Measurements from ENCODE around the gene TRIM38. TPM values are rescaled to one million over a fixed set of nuclear protein-coding genes. Genes with fewer than 3 reads are reported as not detected.
"Not testable (repeated sequence)": the region's sequence is repeated elsewhere in the genome, so short reads cannot be mapped to it uniquely, and the experiment has no call there.

Gene TRIM38
- total RNA-seq, 1 donor from 2014 or later = 9.0 TPM

DNA sequence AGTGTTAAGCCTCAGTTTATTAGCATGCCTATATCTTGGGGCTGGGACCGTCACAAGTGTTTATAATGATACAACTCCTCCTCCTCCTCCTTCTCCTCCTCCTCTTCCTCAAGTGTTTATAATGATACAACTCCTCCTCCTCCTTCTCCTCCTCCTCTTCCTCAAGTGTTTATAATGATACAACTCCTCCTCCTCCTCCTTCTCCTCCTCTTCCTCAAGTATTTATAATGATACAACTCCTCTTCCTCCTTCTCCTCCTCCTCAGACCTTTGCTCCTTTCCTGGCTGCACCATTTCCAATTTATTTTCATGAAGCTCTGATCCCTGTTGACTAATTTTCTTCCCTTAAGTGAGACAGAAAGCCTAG is 44.3 kb downstream of the TRIM38 start:
- not testable (repeated sequence) for DNase-seq

DNA sequence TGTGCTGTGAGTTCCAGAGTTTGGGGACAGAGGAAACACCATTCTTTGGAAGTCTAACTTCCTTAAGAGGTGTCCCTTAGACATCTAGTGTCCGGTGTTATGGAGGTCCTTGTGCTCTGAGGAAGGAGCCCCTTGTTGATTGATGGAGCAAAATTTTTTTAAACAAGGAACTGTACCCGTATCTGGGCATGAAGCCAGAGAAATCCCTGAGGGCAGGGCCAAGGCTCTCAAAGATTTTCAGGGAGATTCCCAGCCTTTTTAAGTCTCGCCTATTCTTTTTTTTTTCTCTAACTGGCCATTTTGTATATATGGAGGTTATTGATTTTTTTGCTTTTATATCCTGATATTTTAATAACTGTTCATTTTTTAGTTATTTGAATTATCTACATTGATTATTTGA is 45.9 kb downstream of the TRIM38 start:
- DNase-seq = no peak

DNA sequence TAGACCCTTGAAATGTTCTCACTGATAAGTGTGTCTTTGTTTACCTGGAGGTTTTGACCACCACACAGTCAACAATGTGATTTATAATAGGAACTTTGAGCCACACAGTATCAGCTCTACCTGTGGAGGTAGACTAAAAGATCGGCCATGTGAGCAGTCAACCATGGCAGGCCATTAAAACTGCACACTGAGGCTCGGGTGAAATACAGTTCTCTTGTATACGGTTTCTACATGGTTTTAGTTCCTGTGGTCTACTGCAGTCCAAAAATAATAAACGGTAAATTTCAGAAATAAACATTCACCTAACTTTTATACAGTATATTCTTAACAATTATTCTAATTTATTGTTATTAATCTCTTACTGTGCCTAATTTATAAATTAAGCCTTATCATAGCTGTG is 47.2 kb downstream of the TRIM38 start:
- no peak for DNase-seq

GRCh38 chr6:26012061-26012460 is 49.5 kb downstream of the TRIM38 start:
- no peak for DNase-seq

DNA sequence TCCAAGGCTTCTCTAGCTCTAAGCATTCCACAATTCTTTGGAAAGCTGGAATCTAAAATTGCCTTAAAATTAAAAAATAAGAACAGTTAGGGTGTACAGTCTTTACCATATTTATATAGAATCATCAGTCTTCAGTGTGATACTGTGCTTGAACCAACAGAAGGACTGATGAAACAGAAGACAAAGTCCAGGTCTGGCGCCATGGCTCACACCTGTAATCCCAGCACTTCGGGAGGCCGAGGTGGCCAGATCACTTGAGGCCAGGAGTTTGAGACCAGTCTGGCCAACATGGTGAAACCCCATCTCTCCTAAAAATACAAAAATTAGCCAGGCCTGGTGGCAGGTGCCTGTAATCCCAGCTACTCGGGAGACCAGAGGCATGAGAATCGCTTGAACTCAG is 51.8 kb downstream of the TRIM38 start:
- DNase-seq = not testable (repeated sequence)

- DNase-seq = peak; percentile 88
Measured at GRCh38 chr6:26016245-26016962, 53.8 kb downstream of the TRIM38 start.

DNA sequence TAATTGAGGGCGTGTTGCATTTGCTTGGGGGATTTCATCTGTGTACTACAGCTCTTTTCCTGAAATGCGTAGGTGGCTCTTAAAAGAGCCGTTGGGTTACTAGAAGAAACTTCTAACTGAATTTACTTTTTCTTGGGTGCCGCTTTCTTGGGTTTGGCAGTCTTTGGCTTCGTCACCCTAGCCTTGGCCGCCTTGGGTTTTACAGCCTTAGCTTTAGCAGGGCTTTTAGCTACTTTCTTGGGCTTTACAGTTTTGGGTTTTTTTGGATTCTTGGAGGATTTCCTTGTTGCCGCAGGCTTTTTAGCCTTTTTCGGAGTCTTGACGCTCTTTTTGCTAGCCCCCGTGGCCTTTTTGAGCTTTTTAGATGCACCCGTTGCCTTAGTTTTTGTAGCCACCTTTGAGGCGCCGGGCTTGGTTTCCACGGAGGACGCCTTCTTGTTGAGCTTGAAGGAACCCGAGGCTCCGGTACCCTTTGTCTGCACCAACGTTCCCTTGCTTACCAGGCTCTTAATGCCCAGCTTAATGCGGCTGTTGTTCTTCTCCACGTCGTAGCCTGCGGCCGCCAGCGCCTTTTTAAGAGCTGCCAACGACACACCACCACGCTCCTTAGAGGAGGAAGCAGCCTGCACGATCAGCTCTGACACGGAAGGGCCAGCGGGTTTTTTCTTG is 54.5 kb downstream of the TRIM38 start:
- no peak for DNase-seq

GRCh38 chr6:26017632-26017966 is 55.0 kb downstream of the TRIM38 start:
- DNase-seq = peak; percentile 95

- DNase-seq = peak; percentile 49
Measured at GRCh38 chr6:26019261-26019830, 56.7 kb downstream of the TRIM38 start.

DNA sequence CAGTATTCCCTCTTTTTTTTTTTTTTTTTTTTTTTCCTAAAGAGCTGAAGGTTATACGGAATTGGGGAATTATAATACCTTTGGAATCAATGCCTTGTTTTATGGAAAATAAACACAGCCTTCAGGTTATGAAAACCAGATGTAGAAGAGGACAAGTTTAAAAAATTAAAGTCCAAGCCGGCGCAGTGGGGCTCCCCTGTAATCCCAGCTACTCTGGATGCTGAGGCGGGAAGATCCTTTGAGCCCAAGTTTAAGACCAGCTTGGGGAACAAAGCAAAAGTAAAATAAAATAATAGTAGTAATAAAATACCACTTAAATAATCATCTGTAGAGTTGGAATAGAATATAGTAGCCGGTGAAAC is 57.3 kb downstream of the TRIM38 start:
- no peak for DNase-seq

- DNase-seq = peak; percentile 98
Measured at GRCh38 chr6:26020329-26021000, 57.9 kb downstream of the TRIM38 start.

GRCh38 chr6:26021001-26021349 is 58.4 kb downstream of the TRIM38 start:
- DNase-seq = no peak

DNA sequence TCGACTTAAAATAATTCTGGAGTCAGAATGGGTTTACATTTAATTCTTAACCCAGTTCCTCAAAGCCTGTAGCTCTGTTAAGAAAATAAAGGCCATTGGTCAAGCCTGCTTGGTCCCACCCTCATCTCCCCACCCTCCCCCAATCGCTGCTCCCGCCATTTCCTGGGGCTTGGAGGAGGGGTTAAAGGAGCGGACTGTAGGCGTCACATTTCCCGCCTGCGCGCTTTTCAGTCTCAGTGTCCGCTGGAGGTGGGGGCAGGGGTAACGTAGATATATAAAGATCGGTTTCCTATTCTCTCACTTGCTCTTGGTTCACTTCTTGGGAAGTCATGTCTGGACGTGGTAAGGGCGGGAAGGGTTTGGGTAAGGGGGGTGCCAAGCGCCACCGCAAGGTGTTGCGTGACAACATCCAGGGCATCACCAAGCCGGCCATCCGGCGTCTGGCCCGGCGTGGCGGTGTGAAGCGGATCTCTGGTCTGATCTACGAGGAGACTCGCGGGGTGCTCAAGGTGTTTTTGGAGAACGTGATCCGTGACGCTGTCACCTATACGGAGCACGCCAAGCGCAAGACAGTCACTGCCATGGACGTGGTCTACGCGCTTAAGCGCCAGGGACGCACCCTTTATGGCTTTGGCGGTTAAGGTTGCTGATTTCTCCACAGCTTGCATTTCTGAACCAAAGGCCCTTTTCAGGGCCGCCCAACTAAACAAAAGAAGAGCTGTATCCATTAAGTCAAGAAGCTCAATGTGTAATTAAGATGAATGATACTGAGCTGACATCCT is 58.9 kb downstream of the TRIM38 start:
- peak; percentile 98 for DNase-seq

- peak; percentile 96 for DNase-seq
Measured at GRCh38 chr6:26022132-26022472, 59.5 kb downstream of the TRIM38 start.

DNA sequence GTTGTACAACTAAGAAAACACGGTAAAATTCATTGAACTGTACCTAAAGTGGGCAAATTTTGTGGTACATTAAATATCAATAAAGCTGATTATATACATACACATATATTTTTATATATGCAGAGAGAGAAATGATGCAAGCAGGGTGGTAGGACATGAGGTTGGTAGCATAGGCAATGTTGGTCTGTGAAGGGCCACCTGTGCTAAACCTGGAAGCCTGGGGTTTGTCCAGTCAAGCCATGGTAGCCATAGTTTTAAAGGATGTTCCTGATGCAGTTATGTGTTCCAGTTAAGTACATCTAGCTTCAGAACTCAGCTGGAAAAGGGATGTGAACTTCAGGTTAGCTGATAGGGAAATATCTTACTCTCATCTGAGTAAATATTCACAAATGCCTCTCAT is 60.1 kb downstream of the TRIM38 start:
- DNase-seq = no peak

DNA sequence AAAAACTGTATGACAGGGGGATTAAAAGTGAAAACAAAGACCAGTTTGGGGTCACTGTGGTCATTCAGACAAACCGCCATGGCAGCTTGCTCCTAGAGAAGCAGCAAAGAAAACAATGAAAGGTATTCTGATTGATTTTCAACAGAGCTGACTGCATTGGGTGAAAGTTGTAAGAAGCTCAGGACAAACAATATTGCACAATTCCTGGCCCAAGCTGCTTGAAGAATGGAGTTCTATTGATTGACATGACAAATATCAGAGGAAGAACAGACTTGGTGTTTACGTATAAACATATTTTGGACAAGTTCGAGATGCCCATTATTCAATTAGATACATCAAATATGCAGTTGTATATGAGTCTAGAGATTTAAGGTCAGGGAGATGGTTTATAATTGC is 62.0 kb downstream of the TRIM38 start:
- no peak for DNase-seq

DNA sequence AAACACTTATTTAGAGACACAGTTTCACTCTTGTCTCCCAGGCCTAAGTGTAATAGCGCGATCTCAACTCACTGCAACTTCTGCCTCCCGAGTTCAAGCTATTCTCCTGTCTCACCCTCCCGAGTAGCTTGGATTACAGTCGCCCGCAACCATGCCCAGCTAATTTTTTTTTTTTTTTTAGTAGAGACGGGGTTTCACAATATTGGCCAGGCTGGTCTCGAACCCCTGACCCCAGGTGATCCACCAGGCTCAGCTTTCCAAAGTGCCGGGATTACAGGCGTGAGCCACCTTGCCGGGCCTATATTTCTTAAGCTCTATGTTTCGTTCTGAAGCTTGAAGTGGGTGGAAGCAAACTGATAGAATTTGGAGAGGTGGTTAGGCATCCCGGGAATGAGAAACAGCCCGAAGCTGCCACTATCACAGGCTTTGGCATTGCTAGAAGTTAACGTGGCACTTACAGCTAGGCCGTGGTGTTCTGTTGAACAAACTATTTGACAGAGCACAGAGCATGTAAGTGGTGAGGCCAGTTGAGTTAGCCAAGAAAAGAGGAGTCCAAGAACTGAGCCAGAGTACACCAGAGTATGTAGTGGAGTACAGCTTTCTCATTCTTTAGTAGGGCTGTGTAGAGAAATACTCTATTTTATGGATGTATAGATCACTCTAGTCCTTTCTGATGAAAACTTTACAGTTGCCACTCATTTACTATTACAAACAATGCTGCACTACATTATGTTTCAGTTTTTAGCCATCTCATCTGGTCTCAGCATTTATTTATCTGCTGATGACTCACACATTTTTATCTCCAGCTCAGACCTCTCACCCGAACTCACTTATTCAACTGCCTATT is 62.7 kb downstream of the TRIM38 start:
- no peak for DNase-seq

DNA sequence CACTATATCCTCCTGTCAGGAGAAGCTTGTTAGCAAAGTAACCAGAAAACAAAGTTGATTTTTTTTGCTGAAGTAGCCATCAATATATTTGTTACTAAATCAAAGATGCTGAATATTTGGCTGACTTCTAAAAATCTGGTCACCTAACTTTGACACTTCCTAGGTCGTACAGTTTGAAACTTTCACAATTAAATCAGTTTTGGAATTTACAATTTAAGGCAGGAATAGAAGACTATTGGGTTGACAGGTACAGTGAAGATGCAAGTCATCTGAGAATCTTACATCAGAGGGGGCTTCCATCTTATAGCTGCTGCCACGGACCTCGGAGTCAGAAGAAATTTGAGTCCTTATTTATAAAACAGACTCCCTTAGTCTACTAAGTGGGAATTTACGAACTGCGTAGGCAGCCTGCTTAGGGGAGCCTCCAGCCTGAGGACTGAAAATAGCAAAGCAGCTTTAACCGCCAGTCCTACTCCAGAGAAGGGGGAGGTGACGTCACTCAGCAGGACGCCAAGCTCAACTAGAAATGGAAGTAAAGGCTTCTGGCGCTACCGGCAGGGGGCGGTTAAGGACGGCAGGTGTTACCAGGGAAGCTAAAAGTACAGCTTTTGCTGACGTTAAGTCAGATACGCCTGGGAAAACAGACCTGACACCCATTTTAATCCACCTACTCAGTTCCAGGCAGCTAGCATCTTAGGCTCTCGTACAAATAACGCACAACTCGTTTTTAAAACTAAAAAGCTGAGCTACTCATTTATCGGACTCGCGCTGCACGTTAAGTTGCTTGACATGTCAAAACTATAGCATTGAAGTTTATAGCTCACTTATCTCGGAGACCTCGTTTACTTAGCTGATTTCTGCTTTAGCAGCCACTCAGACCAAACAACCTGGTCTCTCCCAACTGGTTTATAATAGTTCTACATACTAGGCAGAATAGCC is 63.6 kb downstream of the TRIM38 start:
- peak; percentile 99 for DNase-seq

- DNase-seq = peak; percentile 99
Measured at GRCh38 chr6:26026833-26027490, 64.4 kb downstream of the TRIM38 start.
